Gastrocnemius medialis (tissue), 4 donors: Measurements from ENCODE around the gene BPIFB4.

Source experiments
- CTCF ChIP-seq, 5 experiments: fragments of 450-650 bp in 3 of 5; fragments of 200-600 bp in 2 of 5; sonication (generic) in 2 of 5; IDR thresholded peaks in 4 of 5; conservative IDR thresholded peaks in 1 of 5; 1 replicate in 4 of 5; 2 replicates in 1 of 5; pipeline ENCODE4 v1.5.1; 2016 to 2019; ENCODE audit warnings: antibody characterized with exemption in 5 of 5, mild to moderate bottlenecking in 3 of 5, moderate library complexity in 3 of 5
- POLR2A ChIP-seq, 2 donors: fragments of 450-650 bp; IDR thresholded peaks; one replicate each; pipeline ENCODE4 v1.6.1; 2017; ENCODE audit warnings: antibody characterized with exemption in 2 of 2, mild to moderate bottlenecking in 2 of 2, moderate library complexity in 2 of 2

GRCh38 chr20:33132513-33133372 lies 53.3 kb downstream of the BPIFB4 start:
- TF ChIP-seq CTCF (IDR thresholded peaks at IDR 0.05 in 4 of 5, conservative IDR thresholded peaks at IDR 0.05 in 1 of 5) (no peak), POLR2A (IDR thresholded peaks at IDR 0.05) (no peak)
